Activated CD4-positive, alpha-beta T cell treated with anti-CD3 and anti-CD28 coated beads, Interleukin-10, Interleukin-2, amounts not matched to agents 100 ng/mL and 50 ng/mL, durations not matched to agents 16 hours and 8 hours (primary cell): Measurements from ENCODE around the gene AADAC.
"Not testable (repeated sequence)": the region's sequence is repeated elsewhere in the genome, so short reads cannot be mapped to it uniquely, and the experiment has no call there.

Source experiments
- DNase-seq: peaks from one replicate; pipeline ENCODE4 v3.0.0-alpha.2; 2020

AADAC gene, protein sequence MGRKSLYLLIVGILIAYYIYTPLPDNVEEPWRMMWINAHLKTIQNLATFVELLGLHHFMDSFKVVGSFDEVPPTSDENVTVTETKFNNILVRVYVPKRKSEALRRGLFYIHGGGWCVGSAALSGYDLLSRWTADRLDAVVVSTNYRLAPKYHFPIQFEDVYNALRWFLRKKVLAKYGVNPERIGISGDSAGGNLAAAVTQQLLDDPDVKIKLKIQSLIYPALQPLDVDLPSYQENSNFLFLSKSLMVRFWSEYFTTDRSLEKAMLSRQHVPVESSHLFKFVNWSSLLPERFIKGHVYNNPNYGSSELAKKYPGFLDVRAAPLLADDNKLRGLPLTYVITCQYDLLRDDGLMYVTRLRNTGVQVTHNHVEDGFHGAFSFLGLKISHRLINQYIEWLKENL

DNA sequence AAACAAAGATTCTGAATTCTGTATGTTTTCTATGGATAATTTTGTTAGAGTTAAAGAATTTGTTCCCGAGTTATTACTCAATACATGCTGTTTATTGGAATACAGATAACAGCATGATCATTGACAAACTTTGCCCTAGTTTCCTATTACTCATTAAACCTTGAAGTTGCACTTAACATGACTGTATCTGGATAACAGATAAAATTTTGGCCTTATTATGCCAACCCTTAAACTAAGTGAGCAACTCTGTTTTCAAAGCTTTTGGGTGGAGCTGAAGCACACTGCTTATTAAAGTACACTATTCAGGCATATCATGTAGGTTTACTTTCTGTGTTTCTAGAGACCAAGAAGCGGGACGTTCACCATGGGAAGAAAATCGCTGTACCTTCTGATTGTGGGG lies at the start of gene AADAC:
Gene AADAC (plus strand): TSS at position 318 of the 400 bp plus-strand sequence. CDS start 47 bp downstream, at position 365.
- DNase-seq = no peak

DNA sequence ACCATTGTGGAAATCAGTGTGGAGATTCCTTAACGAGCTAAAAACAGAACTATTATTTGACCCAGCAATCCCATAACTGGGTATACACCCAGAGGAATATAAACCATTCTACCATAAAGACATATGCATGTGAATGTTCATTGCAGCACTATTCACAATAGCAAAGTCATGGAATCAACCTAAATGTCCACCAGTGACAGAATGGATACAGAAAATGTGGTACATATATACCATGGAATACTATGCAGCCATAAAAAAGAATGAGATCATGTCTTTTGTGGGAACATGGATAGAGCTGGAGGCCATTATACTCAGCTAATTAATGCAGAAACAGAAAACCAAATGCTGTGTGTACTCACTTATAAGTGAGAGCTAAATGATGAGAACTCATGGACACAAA lies 49.2 kb upstream of the AADAC start:
- DNase-seq = not testable (repeated sequence)

DNA sequence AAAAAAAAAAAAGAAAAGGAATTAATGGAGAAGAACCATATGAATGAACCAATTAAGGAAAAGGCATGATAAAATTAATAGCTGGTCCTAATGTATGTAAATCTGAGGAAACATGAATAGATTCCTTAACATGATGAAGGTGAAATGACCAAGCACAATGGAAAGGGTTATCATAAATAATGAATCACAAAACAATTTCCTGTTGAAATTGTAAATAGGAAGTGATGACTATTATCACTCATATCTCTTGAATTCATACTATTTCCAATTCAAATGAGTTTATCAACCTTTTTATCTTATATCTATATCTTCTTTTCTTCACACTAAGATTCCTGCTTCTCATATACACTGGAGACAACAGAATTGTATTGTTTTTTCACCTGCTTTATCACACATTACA lies 48.2 kb upstream of the AADAC start:
- no peak for DNase-seq

DNA sequence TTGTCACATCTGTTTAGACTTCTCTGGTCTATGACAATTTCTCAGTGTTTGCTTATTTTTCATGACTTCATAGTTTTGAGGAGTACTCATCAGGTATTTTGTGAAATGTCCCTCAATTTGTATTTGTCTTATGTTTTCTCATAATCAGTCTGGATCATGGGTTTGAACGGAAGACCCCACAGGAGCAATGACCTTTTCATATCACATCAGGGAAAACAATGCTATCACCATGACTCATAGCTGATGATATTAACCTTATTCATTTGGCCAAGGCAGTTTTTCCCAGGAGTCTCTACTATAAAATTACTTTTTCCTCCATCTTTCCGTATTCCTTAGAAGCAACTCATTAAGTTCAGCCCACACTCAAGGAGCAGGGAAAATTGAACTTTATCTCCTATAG lies 47.5 kb upstream of the AADAC start:
- DNase-seq = no peak

DNA sequence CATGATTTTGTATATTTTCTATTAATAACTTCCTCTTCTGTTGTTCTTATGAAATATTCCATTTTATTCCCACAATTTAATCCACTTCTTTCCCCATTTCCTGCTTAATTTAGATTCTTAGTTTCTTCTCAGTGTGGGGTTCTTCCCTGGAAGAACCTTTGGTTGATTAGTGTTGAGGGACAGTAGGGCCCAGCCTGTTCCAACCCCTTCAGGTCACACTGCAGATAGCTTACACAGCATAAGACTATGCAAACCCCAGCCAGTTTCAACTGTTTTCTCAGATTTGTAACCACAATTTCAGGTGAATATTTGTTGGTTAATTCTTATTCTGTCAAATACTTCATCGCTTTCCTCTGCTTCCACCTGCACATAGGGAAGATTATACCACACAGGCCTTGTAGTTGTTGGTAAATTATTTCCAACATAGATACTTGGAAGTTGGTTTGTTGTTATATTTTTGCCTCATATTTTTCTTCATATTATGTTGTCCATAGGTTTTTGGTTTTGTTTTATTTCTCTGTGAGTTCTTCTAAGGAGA lies 45.5 kb upstream of the AADAC start:
- DNase-seq = no peak

DNA sequence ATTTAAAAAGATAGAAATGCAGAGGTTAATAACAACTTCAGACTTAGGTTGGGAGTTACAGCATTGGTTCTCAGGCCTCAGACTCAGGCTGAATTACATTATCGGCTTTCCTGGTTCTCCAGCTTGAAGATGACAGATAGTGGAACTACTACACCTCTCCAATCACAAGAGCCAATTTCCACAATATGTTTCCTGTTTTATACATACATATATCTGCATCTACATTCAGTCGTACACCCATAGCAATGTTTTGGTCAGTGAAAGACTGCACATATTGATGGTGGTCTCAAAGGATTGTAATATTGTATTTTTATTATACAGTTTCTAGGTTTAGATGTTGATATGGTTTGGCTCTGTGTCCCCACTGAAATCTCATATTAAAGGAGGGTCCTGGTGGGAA lies 44.7 kb upstream of the AADAC start:
- no peak for DNase-seq

DNA sequence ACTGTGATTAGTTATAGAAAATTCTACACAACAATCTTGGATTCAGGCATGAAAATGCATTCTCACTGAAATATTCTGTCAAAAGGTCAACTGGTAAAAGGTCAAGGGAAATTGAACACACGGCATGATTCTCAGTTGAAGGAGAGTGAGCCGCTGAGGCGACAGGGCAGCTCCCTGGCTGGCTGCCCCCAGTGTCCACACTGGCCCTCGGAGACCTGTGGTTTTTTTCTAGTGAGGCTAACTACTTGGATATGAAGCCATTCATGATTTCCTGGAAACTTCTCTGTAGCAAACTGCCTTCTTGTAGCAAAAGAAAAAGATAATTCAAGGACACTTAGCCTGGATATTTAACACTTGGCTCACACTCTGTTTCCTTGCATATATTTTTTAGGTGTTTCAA lies 43.0 kb upstream of the AADAC start:
- no peak for DNase-seq

DNA sequence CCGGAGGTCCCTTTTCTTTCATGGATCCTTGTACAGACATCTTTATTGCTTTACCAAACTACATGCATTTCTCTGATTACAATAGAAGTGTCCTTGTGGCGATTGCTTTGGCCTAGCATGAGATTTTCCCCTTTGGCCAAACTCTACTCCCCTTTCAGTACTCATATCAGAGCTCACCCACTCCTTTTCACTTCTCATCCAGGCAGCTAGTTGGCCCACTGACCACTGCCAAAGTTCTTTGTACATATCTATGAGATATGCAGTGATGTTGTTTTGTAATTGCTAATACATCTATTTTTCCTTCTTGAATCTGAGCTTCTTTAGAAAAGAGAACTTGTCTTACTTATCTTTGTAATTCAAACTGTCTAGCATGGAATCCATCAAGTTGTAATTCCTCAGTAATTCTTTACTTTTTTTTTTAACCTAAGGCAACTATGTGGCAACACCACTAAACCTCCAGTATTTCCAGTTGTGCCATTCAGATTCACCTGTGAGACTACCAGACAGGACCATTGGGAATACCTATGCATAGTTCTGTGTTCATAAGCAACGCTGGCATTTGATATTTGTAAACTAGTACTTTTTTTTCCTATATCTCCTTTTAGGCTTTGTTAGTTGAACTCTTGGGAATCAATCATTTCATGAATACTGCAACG lies 41.0 kb upstream of the AADAC start:
- no peak for DNase-seq

DNA sequence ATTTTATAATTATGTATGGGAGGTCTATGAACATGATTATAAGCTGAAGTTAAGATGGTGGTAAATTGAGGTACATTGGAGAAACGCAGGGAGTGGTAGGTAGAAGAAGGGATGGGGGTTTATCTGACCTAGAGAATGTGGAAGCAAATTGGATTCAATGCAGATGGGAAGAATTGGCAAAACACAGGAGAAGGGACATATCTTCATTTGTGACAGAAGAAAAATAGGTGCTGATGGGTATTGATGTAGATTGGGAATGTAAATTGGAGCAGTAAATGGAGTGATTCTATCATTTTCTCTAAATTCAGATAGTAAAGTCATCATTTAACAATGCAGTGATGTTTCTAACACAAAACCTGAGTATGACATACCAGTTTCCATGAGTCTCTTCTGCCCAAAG lies 39.7 kb upstream of the AADAC start:
- no peak for DNase-seq

DNA sequence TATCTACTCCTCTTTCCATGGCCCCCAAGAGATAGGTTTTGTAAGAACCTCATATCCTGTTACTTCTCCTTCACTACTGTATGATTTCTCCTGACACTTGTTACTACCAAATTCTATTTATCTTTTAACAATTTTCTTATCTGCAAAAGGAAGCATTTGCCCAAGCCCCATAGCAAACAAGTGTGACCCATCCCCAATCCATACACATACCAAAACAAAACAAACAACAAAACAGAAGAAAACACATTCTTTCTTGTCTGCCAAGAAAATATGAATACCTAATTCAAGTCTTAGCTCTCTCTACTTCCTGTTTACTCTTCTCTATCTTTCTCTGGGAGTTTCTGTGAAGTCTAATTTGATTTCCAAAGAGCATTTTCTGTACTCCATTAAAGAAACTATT lies 39.0 kb upstream of the AADAC start:
- no peak for DNase-seq

DNA sequence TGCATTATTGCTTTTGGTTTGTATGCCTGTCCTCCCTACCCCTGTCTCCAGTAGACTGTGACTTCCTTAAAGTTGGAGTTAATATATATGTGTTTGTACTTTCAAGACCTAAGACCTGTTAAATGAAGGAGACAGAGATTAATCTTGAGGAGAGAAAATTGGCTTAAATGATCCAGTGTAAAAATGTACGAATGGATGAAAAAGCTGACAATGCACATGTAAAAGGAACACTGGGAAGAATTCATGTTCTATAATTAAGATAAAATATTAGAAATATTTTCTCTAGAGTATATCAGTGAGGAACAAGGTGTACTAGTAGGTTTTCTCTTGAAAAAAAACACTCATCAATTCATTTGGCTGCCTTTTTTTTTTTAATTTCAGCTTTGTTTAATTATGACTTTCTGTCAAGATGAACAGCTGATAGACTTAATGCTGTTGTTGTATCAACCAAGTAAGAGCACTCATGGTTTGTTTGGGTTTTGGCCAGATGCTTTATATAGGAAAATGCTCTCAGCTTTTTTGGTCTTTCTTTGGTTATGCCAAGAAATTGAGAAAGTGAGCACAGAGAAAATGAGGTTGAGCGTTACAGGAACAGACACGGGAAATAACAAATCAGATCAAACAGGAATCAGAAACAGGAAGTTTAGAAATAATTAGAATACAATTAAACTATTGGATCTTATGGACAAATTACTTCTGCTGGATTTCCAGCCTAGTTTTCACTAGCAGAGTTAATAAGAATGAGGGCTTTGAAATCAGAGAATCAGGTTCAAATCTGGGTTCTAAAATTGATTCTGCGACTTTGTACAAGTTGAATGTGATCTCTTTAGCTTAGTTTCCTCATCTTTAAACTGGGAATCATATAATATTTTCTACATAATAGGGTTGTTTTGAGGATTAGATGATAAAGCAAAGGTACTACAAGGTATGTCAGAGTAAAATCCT lies 38.3 kb upstream of the AADAC start:
- DNase-seq = no peak

DNA sequence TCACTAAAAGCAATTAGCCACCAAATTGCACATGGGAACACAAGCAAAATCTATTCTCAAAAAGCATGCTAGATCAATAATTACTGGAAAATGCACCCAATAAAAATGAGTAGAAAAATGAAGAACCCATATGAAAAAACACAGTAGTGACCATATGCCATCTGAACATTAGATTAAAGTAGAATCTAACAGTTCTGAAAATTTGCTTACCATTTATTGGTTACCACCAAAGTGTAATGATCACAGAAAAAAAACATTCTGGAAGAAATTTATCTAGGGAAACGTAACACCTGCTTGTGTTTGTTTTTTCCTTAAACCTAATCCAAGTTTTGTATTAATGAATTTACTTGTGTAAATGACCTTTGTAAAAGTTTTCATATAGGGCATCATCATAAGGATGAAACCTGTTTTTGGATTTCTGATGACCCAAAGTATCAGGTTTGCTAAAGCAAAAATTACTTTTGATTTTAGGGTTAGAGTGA lies 37.6 kb upstream of the AADAC start:
- DNase-seq = no peak

DNA sequence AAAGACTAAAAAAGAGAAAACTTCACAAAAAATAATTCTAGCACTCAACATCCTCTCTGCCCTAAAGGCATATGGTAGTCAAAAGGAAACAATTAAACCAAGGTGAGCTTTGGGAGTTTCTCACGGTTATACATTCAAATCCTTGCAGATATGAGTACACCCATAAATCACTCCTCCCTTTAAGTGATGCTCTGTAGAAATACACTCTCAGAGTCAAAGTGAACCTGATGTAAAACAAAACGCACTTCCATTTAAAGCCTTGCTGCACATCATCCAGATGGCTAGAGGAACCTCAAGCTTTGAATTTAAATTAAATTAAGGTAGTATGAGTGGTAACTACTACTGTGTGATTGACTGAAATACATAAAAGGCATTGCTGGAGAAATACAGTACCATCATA lies 36.0 kb upstream of the AADAC start:
- DNase-seq = no peak

DNA sequence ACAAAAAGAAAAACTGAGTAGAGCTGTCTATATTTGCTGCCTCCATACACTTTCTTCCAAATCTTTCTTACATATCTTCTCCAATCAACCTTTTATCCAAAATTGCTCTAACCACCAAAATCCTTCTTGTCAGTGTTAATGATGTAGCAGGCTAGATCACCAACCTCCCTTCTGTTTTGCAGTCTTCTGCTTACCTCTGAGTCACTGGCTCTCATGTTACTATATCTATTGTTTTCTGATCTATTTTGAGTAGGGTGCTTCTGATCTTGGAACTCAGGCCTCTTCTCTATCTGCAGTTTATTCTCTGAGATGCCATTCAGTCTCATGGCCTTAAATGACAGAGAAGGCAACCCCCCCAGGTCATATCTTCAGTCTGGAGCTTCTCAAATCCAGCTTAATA lies 26.3 kb upstream of the AADAC start:
- no peak for DNase-seq

DNA sequence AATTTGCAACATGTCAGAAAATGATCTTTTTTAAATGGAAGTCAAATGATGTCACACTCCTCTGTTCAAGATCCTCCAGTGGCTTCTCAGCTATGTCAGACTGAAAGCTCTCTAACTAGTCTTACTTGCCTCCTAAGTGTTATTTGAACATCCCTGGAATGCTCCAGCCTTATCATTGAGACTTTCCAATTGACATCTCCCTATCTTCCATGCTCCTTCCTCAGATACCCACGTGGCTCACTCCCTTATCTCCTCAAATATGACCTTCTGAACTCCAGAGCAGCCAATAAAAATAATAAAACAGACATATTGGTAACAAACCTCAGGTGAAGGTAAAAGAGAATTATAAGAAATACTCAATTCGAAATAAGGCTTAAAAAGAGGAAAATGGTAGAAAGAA lies 25.5 kb upstream of the AADAC start:
- no peak for DNase-seq

DNA sequence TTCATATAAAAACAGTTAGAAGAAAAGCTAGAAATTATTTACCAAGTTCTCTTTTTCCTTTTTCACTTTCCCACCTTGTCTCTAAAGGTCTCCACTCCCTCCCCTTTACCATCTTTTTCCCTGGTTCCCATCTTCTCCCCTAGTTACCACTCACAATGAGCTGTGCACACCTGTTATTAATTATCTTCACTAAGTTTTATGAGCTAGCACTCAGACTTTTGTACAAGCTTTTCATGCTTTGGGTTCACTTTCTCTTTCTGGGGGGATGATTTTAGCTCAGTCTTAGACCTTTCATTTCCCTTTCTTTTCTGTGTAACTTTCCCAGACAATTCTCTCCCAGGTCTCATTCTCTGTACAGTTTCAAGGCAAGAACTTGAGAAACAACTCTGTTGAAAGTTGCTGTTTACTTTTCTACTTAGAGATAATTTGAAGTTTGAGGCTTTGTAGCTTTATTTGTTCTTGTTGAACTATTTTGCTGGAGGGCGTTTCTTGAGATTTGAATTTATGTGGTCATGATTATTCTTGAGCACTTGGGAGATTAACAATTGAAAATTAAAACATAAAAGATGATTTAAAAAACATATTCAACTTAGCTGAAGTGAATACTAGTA lies 24.0 kb upstream of the AADAC start:
- no peak for DNase-seq

DNA sequence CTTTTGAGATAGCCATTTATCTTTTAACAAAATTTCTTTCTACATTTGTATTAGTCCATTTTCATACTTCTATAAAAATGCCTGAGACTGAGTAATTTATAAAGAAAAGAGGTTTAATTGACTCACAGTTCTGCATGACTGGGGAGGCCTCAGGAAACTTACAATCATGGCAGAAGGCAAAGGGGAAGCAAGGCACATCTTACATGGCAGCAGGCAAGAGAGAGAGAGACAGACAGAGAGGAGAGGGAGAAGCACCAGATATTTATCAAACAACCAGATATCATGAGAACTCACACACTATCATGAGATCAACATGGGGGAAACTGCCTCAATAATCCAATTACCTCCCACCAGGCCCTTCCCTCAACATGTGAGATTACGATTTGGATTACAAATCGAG lies 23.2 kb upstream of the AADAC start:
- DNase-seq = not testable (repeated sequence)

DNA sequence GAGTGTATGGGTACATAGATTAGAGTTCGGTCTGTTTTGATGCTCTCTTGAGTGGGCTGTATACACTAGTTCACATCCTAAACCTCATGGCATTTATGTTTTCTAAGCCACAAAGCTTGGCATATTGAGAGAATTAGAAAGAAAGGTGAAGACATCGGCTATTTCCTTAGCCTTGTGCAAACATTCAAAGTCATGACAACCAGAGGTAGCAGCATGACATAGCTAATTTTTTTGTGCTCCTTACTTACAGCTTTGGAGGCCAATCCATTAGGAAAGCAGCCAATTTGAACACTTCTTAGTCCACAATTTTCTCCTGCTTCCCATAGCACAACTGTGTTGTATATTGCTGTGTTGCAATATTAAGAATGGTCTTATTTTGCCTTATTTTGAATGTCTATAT lies 21.5 kb upstream of the AADAC start:
- no peak for DNase-seq

DNA sequence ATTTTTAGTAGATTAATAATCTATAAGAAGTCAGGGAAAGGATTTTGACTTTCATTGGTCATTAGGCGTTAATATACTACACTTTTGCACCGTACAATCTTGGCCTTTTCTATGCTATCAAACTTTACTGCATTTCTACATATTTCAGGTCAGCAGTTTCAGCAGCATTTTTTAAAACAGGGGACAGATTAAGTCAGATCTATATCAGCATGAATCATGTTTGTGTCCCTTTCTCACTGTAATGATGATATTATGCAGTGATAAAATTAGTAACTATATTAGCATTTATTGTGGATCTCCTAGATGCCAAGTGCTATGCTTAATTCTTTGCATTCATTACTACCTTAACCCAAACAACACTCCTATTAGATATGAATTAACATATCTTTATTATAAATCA lies 20.3 kb upstream of the AADAC start:
- DNase-seq = no peak

DNA sequence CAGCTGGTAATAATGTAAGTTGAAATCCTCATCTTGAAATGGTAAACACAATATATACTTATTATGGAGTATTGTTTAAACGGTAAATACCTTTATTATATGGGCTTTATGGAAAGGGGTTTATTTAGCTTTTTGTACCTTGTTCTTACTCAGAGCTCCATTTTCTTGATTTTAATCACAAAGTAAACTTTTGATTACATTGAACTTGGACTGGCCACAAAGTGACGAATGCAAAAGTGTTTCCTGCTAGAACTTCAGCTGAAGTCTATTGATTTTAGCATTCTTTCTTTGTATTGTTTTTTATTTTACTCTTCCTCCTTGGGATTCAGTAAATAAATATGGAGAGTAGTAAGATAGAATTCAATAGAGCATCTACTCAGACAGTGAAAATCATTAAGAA lies 19.8 kb upstream of the AADAC start:
- no peak for DNase-seq

DNA sequence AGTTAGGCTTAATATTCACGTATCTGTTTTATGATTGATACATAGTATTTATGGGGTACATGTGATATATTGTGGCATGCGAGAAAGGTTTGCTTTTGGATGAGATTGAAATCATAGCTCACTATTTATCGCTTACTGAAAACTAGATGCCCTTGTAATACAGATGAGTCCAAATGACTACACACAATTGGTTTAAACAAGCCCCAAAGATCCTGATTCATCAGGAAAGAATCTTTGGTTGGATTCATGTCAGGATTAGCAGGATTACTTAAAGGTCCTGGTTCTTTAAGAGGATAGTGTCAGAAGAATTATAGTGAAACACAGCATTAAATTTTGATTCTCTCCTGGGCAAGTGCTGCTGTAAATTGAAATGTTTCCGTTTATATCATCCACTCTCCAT lies 18.6 kb upstream of the AADAC start:
- DNase-seq = no peak

DNA sequence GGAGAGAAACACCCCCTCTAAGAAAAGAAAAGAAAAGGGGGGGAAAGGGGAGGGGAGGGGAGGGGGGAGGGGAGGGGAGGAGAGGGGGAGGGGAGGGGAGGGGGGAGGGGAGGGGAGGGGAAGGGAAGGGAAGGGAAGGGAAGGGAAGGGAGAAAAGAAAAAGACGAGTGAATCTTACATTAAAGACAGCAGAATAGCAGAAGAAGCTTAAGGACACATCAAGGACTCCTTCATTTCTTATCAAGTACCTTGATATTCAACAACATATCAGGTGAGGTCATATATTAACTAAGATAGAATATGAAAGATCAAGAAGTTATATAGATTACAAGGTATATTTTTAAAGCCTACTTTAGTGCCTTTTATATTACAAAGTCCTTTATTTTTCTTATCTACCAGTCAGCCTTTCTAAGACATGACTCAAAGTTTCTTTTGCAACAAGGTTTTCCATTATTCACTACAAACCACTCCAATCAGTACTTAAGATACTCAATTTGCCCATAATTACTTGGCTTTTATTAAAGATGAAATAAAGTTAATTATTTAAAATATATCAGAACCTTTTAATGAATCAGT lies 17.7 kb upstream of the AADAC start:
- no peak for DNase-seq
